HFFc6 (cell line): Measurements from ENCODE around the gene TPX2. TPM values are rescaled to one million over a fixed set of nuclear protein-coding genes. Genes with fewer than 3 reads are reported as not detected.

Experiments
- DNase-seq: peaks from one replicate; pipeline ENCODE4 v3.0.0-alpha.2; 2018
- H3K27ac Mint-ChIP-seq: 2 replicates; pipeline ENCODE4 v1.8.0; 2020; ENCODE audit warnings: mild to moderate bottlenecking, mixed read lengths
- H3K27me3 Mint-ChIP-seq: 2 replicates; pipeline ENCODE4 v1.8.0; 2021; ENCODE audit warnings: mild to moderate bottlenecking, moderate library complexity, mixed read lengths; ENCODE audit not compliant: insufficient read depth
- H3K36me3 Mint-ChIP-seq: 2 replicates; pipeline ENCODE4 v1.8.0; 2021; ENCODE audit warnings: low read depth, mixed read lengths
- H3K4me1 Mint-ChIP-seq: 2 replicates; pipeline ENCODE4 v1.8.0; 2020; ENCODE audit warnings: low read depth, mixed read lengths
- H3K4me3 Mint-ChIP-seq: 2 replicates; pipeline ENCODE4 v1.8.0; 2020; ENCODE audit warnings: mild to moderate bottlenecking, moderate library complexity, mixed read lengths
- H3K9me3 Mint-ChIP-seq: 2 replicates; pipeline ENCODE4 v1.8.0; 2020; ENCODE audit warnings: mild to moderate bottlenecking, mixed read lengths
- total RNA-seq, 6 experiments: library from RNA; stranded (reverse); fragmentation: NEBNext Ultra II Directional; extraction: Animal tissue kit (Norgen Biotek cat#: 25700); gene quantifications; 2 replicates in 1 of 6; 3 replicates in 5 of 6; pipeline ENCODE4 v1.2.3, GENCODE V29; 2021
- TF ChIP-seq, protein P1 (sequence below): fragments of 200-600 bp; sonication (generic); IDR thresholded peaks from 2 replicates; pipeline ENCODE4 v1.5.0; 2021; ENCODE audit warnings: antibody characterized with exemption, mild to moderate bottlenecking

The TPX2 gene
- total RNA-seq, 6 experiments from 2014 or later: 51.0 to 117 (median 107) TPM

- peaks cover 35% of the 10 kb centered on the region for H3K4me1 Mint-ChIP-seq
- H3K4me3 Mint-ChIP-seq: no peak overlapping the region
- no peaks in the 10 kb centered on the region for H3K9me3 Mint-ChIP-seq
- no peak for DNase-seq
- H3K27me3 Mint-ChIP-seq: no peaks in the 10 kb centered on the region
- TF ChIP-seq, protein P1, sequence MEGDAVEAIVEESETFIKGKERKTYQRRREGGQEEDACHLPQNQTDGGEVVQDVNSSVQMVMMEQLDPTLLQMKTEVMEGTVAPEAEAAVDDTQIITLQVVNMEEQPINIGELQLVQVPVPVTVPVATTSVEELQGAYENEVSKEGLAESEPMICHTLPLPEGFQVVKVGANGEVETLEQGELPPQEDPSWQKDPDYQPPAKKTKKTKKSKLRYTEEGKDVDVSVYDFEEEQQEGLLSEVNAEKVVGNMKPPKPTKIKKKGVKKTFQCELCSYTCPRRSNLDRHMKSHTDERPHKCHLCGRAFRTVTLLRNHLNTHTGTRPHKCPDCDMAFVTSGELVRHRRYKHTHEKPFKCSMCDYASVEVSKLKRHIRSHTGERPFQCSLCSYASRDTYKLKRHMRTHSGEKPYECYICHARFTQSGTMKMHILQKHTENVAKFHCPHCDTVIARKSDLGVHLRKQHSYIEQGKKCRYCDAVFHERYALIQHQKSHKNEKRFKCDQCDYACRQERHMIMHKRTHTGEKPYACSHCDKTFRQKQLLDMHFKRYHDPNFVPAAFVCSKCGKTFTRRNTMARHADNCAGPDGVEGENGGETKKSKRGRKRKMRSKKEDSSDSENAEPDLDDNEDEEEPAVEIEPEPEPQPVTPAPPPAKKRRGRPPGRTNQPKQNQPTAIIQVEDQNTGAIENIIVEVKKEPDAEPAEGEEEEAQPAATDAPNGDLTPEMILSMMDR: no peak
- H3K27ac Mint-ChIP-seq: peak overlapping the region; percentile 16; the same call in 1 of the 2 replicates
- peaks cover 19% of the 10 kb centered on the region for H3K36me3 Mint-ChIP-seq
These were observed 19.4 kb downstream of the TPX2 start for GRCh38 chr20:31758521-31758920.

GRCh38 chr20:31758991-31759390, 19.9 kb downstream of the TPX2 start:
- Mint-ChIP-seq H3K27me3 (no peaks in the 10 kb centered on the region), H3K27ac (peak overlapping the region; percentile 51), H3K36me3 (peaks cover 19% of the 10 kb centered on the region), H3K4me3 (no peak overlapping the region), H3K9me3 (no peaks in the 10 kb centered on the region), H3K4me1 (peaks cover 35% of the 10 kb centered on the region)
- TF ChIP-seq, protein P1: no peak
- DNase-seq: no peak

GRCh38 chr20:31759836-31760518, 20.9 kb downstream of the TPX2 start:
- peak overlapping the region; percentile 48 for H3K27ac Mint-ChIP-seq
- H3K4me3 Mint-ChIP-seq: no peak overlapping the region
- DNase-seq: no peak
- peaks cover 19% of the 10 kb centered on the region for H3K36me3 Mint-ChIP-seq
- peaks cover 2% of the 10 kb centered on the region; the same call in 1 of the 2 replicates for H3K27me3 Mint-ChIP-seq
- H3K4me1 Mint-ChIP-seq: peaks cover 38% of the 10 kb centered on the region
- no peaks in the 10 kb centered on the region for H3K9me3 Mint-ChIP-seq
- TF ChIP-seq, protein P1: no peak

- peak; percentile 43 for DNase-seq
- TF ChIP-seq, protein P1: no peak
- no peak overlapping the region for H3K4me3 Mint-ChIP-seq
- H3K4me1 Mint-ChIP-seq: peaks cover 45% of the 10 kb centered on the region
- peaks cover 2% of the 10 kb centered on the region; the same call in 1 of the 2 replicates for H3K27me3 Mint-ChIP-seq
- H3K9me3 Mint-ChIP-seq: no peaks in the 10 kb centered on the region
- peaks cover 23% of the 10 kb centered on the region for H3K36me3 Mint-ChIP-seq
- peak overlapping the region; percentile 48 for H3K27ac Mint-ChIP-seq
These were observed 21.6 kb downstream of the TPX2 start for GRCh38 chr20:31760519-31761240.

- Mint-ChIP-seq H3K4me1 (peaks cover 39% of the 10 kb centered on the region), H3K27me3 (peaks cover 2% of the 10 kb centered on the region; the same call in 1 of the 2 replicates), H3K4me3 (peak overlapping the region; percentile 4), H3K9me3 (no peaks in the 10 kb centered on the region), H3K36me3 (peaks cover 22% of the 10 kb centered on the region), H3K27ac (peak overlapping the region; percentile 84)
- TF ChIP-seq, protein P1: no peak
- peak; percentile 64 for DNase-seq
These were observed 25.7 kb downstream of the TPX2 start for GRCh38 chr20:31764641-31765305.
